HG03095 (cell line): ENCODE measurements around the gene TMEM243.
"Not testable (repeated sequence)": the region's sequence is repeated elsewhere in the genome, so short reads cannot be mapped to it uniquely, and the experiment has no call there.

Experiments used
- ATAC-seq: cut with Tn5 transposase; IDR thresholded peaks from one replicate; pipeline ENCODE4 v1.9.1; 2021; ENCODE audit warnings: moderate library complexity; ENCODE audit not compliant: unreplicated experiment

The TMEM243 gene

GRCh38 chr7:87213252-87213651 is 6.3 kb downstream of the TMEM243 start:
- no peak for ATAC-seq

DNA sequence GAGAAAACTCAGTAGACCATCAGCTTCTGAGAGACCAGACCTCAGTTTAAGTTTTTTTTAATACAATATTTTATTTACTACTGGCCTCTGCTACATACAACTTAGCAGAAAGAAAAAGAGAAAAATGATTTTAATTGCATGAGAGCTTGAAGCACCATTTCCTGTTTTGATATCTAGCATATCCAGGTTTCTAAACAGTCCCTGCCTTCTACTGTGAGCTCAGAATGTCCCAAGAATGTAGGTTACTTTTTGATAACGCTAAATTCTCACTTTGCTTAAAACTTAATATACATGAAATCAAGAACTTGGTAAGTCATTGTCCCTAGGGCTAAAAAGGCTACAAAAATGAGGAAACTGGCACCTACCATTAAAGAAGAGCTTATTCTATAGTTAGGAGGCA is 7.0 kb downstream of the TMEM243 start:
- no peak for ATAC-seq

GRCh38 chr7:87210506-87210905 is 9.0 kb downstream of the TMEM243 start:
- no peak for ATAC-seq

DNA sequence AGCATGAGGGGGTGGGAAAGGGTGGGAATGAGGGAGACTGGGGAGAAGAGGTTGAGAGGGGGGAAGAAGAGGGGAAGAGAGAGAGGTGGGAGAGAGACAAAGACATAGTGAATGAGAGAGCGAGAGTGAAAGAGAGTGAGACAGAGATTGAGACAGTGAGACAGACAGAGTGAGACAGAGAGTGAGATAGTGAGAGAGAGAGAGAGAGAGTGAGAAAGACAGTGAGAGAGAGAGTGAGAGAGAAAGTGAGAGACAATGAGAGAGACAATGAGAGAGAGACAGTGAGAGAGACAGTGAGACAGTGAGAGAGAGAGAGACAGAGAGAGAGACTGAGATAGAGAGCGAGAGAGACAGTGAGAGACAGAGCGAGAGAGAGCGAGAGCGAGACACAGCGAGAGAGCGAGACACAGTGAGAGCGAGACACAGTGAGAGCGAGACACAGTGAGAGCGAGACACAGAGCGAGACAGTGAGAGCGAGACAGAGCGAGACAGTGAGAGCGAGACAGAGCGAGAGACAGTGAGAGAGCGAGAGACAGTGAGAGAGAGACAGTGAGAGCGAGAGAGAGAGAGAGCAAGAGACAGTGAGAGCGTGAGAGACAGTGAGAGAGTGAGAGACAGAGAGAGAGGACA is 10.1 kb downstream of the TMEM243 start:
- no peak for ATAC-seq

DNA sequence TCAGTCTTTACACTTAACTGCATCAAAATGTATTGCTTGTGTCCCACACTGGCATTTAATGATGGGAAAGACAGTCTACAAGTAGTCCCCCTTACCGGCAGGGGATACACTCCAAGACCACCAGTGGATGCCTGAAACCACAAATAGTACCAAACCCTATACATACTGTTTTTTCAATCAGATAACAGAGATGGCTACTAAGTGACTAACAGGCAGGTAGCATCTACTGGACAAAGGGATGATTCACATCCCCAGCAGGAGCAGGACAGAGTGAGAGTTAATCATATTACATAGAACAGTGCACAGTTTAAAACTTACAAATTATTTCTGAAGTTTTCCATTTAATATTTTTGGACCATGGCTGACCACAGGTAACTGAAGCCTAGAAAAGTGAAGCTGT is 13.2 kb downstream of the TMEM243 start:
- ATAC-seq = no peak

- not testable (repeated sequence) for ATAC-seq
Observed at GRCh38 chr7:87205701-87206100, 13.8 kb downstream of the TMEM243 start.

GRCh38 chr7:87204933-87205332 is 14.6 kb downstream of the TMEM243 start:
- no peak for ATAC-seq

DNA sequence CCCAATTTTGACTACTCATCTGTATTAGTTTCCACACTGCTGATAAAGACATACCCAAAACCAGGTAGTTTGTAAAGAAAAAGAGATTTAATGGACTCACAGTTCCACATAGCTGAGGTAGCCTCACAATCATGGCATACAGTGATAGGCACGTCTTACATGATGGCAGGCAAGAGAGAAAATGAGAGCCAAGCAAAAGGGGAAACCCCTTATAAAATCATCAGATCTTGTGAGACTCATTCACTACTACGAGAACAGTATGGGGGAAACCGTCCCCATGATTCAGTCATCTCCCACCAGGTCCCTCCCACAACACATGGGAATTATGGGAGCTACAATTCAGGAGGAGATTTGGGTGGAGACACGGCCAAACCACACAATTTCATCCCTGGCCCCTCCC is 15.6 kb downstream of the TMEM243 start:
- not testable (repeated sequence) for ATAC-seq

- no peak for ATAC-seq
Observed at GRCh38 chr7:87202705-87203104, 16.8 kb downstream of the TMEM243 start.

DNA sequence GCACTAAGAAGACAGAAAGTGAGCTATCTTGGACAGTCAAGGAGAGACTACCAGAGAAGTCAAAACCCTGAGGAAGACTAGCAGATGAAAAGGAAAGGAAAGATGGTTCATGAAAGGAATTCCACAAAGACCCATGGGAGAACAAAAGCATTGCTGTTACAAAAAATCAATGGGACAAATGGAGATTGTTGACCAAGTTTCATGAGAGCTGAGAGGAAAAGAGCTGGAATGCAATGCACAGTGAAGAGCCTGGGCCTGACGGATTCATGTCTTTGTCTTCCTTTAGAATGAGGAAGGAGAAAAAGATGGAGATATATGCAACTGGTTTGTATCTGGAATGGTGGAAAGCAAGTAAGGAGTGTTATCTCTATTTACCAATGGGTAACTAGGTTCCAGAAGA is 17.3 kb downstream of the TMEM243 start:
- ATAC-seq = no peak

GRCh38 chr7:87199700-87200450 is 19.7 kb downstream of the TMEM243 start:
- no peak for ATAC-seq

DNA sequence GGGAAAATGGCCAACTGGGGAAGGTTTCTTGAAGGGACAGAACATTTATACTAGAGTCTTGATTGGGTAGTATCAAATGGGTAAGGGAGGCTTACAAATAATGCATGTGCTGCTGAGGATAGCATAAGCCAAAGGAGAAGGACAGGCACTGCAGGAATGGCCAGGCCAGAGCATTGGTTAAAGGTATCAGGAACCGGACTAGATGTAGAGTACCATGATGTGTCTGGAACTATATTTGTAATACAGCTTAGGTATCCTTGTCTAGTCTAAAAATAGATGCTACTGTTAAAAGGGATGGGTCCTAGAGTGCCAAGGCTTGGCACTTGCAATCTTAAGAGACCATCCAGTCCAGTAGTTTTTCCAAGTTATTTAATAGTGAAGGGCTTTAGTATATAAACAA is 20.3 kb downstream of the TMEM243 start:
- ATAC-seq = no peak

- no peak for ATAC-seq
Observed at GRCh38 chr7:87193912-87194311, 25.6 kb downstream of the TMEM243 start.

DNA sequence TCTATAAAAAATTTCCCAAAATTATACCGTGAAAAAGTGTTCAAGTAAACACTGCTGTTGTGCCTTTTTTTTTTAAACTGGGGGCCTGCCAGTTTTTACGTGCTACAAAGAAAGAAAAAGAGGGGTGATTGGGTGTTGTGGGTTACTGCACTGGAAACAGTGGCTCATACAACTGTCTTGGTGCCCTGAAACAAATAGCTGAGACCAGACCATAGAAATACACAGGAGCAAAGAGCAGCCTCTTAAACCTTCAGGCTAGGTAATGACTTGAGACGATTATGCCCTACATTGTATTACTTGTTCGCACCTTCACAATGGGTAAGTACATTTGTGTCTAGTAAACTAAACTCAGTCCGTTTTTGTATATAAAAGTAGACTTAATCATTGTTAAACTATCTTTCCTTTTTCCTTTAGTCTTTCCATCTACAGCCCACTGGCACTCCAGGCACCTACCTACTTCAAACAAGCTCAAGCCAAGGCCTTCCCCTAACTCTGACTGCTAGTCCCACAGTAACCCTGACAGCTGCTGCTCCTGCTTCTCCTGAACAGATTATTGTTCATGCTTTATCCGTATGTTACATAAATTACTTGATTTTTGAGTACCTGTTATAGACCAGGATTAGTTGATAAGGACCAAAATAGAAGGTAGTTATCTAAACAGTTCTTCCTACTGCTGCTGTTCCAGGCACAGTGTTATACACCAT is 26.6 kb downstream of the TMEM243 start:
- ATAC-seq = no peak

GRCh38 chr7:87190783-87191182 is 28.7 kb downstream of the TMEM243 start:
- no peak for ATAC-seq

- ATAC-seq = no peak
Observed at GRCh38 chr7:87188930-87189329, 30.6 kb downstream of the TMEM243 start.

DNA sequence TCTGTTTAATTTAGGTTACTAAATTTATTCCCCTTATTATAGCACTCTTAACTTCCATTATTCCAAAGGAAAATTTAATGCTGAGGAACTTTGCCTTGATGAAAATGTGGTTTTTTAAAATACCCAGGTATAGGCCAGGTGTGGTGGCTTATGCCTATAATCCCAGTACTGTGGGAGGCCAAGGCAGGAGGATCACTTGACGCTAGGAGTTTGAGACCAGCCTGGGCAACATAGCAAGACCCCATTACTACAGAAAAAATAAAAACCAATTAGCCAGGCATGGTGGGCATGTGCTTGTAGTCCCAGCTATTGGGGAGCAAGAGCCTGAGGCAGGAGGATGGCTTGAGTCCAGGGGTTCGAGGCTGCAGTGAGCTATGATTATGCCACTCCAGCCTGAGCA is 32.4 kb downstream of the TMEM243 start:
- no peak for ATAC-seq

GRCh38 chr7:87179180-87179579 is 40.4 kb downstream of the TMEM243 start:
- ATAC-seq = no peak

GRCh38 chr7:87178320-87178719 is 41.2 kb downstream of the TMEM243 start:
- no peak for ATAC-seq

DNA sequence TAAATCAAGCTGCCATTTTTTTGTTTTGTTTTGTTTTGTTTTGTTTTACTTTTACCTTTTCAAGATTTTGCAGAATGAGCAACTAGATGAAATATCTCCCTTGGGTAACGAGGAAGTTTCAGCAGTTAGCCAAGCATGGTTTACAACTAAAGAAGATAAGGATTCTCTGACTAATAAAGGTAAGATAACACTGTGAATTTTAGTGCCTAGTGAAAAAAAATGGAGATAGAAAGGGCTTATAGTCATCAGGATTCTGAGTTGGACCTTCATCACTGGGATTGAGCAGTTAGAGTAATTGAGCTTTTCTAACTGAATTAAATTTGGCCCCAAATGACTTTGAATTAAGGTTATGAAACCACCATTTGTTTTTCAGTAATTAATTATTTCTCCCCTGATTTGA is 46.1 kb downstream of the TMEM243 start:
- no peak for ATAC-seq

DNA sequence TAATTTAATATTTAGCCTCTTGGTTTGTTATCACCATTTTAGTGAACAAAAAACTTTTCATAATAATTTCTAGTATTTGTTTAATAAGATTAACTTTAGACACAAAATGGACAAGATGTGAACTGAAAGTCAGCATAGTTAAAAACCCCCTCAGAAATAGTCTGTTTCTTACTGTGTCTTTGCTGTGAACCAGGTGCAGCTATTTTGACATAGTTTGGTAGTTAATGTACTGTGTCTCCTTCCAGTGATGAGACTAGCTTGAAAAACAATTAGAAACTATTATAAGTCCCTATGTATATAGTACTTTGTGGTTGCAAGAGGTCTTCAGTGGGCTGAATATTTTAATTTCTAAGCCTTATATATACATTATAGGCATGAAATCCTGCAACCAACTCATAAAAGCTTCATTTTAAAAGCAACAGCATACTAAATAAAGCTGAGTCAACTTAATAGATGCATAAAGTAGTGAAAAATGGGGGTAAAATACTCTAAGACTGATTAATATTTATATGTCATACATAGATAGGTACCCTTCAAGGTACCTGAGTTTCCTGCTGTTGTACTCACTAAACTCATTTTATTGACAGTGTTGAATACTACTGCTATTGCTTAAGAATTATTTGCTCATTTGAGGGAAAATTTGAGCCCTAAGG is 48.1 kb downstream of the TMEM243 start:
- ATAC-seq = no peak

GRCh38 chr7:87170828-87171227 is 48.7 kb downstream of the TMEM243 start:
- ATAC-seq = no peak
